ENCODE results near the gene MERTK.
"Not testable (repeated sequence)": the region's sequence is repeated elsewhere in the genome, so short reads cannot be mapped to it uniquely, and the experiment has no call there.

MERTK gene

DNA sequence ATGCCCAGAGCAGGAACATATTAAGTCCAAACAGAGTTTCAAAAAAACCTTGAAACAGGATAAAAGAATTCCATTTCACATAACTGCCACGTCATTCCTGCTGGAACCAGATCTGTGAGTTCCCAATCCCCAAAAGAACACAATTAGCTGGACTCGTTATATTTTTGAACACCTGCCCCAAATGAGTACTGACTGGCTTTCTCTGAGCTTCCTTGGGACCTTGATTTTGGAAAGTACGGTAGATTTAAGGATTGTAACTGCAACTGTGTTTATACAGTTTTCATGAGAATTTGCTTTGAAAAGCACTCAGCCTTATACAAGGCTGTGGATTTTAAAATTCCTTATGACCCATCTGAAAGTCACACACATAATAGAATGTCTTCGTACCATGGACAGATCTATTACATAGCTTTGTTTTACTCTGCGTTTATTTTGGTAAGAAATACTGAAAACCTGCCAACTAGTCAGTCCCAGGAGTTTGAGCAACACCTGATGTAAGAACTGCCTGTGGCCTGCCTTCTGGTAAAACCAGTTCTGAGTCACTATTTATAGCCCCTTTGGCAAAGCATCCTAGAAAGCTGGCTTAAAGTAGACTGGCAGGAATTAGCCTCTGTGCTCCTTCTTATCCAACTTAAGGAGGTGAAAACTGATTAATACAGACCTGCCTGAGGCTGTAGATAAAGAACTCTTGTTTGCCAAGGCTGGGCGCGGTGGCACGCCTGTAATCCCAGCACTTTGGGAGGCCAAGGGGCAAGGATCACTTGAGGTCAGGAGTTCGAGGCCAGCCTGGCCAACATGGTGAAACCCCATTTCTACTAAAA lies 48.1 kb downstream of the MERTK start:
- peak in 1 of 2 donors; percentile 49 for DNase-seq

- DNase-seq, result no peak
These were observed 48.8 kb downstream of the MERTK start for GRCh38 chr2:111947219-111947618.

- no peak for DNase-seq
These were observed 50.4 kb downstream of the MERTK start for GRCh38 chr2:111948832-111949231.

GRCh38 chr2:111950236-111950635 lies 51.8 kb downstream of the MERTK start:
- DNase-seq, result no peak

DNA sequence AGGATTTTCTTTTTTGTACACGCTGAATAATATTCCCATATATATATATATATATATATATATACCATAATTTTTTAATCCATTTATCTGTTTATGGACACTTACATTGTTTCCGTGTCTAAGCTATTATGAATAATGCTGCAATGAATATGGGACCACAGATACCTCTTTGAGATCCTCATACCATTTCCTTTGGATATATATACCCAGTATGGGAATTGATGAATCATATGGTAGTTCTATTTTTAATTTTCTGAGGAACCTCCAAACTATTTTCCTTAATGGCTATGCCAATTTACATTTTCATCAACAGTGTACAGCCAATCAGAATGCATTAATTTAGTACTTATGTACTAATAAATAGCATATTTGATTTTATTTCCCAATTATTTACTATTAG lies 53.1 kb downstream of the MERTK start:
- no peak for DNase-seq

DNA sequence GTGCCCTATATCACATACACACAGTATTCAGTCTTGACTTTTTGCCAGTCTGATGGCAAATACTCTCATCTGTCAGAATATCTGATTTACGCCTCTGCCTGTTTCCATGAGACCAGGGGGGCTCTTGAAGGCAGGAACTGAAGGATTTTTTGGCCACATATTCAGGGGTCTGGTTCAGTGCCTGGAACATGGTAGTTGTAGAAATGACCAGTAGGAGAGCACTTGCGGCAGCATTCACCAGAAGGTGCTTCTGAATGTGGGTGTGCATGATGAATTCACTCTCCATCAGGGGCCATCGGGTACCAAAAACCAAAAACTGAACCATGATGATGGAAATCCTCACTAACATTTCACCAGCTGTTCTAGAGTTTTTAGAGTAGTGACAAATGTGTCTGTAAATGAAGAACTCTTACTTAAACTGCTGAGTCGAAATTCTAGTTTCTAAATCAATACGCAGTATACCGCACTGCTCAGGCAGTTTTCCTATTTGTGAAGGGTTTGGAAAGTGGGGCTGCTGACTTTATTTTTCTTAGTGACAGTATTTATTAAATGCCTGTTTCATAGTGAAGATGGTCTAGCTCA lies 54.6 kb downstream of the MERTK start:
- no peak for DNase-seq

- no peak for DNase-seq
These were observed 56.4 kb downstream of the MERTK start for GRCh38 chr2:111954602-111955332.

DNA sequence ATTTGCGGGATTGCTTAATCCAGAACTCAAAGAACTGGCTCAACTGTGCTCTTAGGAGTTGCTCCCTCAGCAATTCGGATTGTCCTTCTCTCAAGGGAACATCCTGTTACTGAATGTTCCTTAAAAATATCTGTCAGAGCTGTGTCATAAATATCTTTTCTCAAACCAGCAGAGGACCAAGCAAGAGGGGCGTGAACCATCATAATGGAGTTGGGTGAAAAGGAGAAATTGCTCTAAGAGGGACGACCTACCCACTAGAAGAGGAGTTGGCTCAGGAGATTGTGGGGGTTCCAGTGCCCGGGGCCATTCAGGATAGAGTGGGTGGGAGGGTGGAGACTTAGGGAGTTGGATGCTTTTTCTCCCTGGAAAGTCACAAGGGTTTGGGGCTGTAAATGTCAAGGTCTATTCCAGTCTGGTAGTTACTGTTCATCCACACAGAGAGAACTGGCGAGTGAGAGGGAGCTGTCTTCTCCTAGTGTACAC lies 59.5 kb downstream of the MERTK start:
- peak in 1 of 2 donors; percentile 9 for DNase-seq

- no peak for DNase-seq
These were observed 60.5 kb downstream of the MERTK start for GRCh38 chr2:111958901-111959300.

GRCh38 chr2:111961663-111962062 lies 63.3 kb downstream of the MERTK start:
- DNase-seq, result no peak

- not testable (repeated sequence) for DNase-seq
These were observed 64.7 kb downstream of the MERTK start for GRCh38 chr2:111963086-111963485.

DNA sequence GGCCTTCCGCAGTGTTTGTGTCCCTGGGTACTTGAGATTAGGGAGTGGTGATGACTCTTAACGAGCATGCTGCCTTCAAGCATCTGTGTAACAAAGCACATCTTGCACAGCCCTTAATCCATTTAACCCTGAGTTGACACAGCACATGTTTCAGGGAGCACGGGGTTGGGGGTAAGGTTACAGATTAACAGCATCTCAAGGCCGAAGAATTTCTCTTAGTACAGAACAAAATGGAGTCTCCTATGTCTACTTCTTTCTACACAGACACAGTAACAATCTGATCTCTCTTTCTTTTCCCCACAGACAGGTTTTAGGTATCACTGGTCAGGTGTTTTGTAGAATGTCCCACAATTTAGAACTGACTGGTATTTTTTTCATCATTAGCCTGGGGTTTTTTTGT lies 65.1 kb downstream of the MERTK start:
- not testable (repeated sequence) for DNase-seq

DNA sequence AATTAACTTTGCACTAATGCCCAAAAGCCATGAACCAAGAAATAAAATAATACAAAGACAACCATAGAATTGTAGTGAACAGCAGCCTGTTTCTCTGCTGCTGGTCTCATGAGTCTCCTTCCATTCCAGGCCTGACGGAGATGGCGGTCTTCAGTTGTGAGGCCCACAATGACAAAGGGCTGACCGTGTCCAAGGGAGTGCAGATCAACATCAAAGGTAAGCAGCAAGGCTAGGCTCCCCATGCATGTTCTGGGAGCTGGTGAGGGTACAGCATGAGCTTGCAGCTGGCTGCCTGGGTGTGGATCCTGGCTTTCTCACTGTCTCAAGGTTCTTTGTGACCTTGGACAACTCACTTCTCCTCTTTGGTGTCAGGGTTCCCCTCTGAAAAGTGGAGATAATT lies 66.7 kb downstream of the MERTK start:
- DNase-seq, result no peak

- no peak for DNase-seq
These were observed 67.8 kb downstream of the MERTK start for GRCh38 chr2:111966241-111966640.

- no peak for DNase-seq
These were observed 68.6 kb downstream of the MERTK start for GRCh38 chr2:111967018-111967417.

DNA sequence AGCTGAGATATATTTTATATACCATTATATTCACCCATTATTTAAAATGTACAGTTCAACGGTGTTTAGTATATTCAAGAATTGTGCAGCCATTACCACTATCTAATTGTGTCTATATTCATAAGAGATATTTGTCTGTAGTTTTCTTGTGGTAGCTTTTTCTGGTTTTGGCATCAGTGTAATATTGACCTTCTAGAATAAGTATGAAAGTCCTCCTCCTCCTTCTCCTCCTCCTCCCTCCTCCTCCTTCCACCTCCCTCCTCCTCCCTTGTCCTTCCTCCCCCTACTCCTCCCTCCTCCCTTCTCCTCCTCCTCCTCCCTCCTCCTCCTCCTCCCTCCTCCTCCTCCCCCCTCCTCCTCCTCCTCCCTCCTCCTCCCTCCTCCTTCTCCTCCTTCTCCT lies 72.0 kb downstream of the MERTK start:
- DNase-seq, result no peak

- no peak for DNase-seq
These were observed 74.7 kb downstream of the MERTK start for GRCh38 chr2:111972955-111973565.

GRCh38 chr2:111973701-111974100 lies 75.3 kb downstream of the MERTK start:
- DNase-seq, result no peak

DNA sequence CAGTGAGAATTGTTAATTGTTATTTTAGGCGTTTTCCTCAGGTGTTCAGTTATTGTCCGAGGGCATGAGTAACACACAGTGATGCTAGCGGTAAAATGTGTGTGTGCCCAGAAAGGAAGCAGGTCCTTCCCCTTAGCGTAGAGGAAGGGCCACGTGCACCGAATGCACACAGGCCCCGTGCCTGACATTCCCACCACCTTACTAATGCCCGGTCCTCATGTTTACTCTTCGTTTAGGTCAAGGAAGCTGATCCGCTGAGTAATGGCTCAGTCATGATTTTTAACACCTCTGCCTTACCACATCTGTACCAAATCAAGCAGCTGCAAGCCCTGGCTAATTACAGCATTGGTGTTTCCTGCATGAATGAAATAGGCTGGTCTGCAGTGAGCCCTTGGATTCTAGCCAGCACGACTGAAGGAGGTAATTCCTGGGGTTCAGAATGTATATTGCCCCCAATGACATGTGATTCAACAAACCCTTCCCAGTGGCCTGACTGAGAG lies 76.7 kb downstream of the MERTK start:
- no peak for DNase-seq

GRCh38 chr2:111975819-111976218 lies 77.4 kb downstream of the MERTK start:
- DNase-seq, result no peak

- DNase-seq, result no peak
These were observed 78.8 kb downstream of the MERTK start for GRCh38 chr2:111977240-111977639.

GRCh38 chr2:111978452-111979170 lies 80.2 kb downstream of the MERTK start:
- no peak for DNase-seq

Data from hippocampal formation (tissue), 2 donors.